Measurements from ENCODE around the gene ERLEC1. TPM values are rescaled to one million over a fixed set of nuclear protein-coding genes. Genes with fewer than 3 reads are reported as not detected.
A peak's percentile ranks its signal among the peaks of the same experiment; 100 is the strongest.

ERLEC1 gene
- total RNA-seq, 1 donor from 2014 or later = 34.9 TPM

- H3K27ac Mint-ChIP-seq = peak overlapping the region; percentile 33
- H3K4me1 Mint-ChIP-seq = peaks cover 16% of the 10 kb centered on the region
- TF ChIP-seq CTCF (IDR thresholded peaks at IDR 0.05; ENCODE audit: unreplicated experiment) = no peak
- no peaks in the 10 kb centered on the region for H3K9me3 Mint-ChIP-seq
- peaks cover 22% of the 10 kb centered on the region for H3K36me3 Mint-ChIP-seq
- no peaks in the 10 kb centered on the region for H3K27me3 Mint-ChIP-seq (ENCODE audit: low read depth)
- DNase-seq (ENCODE audit: low spot score in 2 of 2, unreplicated experiment in 2 of 2) = no peak
- no peak overlapping the region for H3K4me3 Mint-ChIP-seq
These were observed 78.4 kb downstream of the ERLEC1 start for GRCh38 chr2:53865264-53865663.

GRCh38 chr2:53865962-53866361 is 79.1 kb downstream of the ERLEC1 start:
- TF ChIP-seq CTCF (IDR thresholded peaks at IDR 0.05; ENCODE audit: unreplicated experiment) = no peak

DNA sequence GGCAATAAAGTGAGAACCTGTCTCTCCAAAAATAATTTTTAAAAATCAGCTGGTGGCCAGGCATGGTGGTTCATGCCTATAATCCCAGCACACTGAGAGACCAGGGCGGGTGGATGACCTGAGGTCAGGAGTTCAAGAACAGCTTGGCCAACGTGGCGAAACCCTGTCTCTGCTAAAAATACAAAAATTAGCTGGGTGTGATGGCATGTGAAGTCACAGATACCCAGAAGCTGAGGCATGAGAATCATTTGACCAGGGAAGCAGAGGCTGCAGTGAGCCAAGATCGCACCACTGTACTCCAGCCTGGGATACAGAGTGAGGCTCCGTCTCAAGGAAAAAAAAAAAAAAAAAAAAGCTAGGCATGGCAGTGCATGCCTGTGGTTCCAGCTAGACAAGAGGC is 80.3 kb downstream of the ERLEC1 start:
- Mint-ChIP-seq H3K27ac (no peak overlapping the region), H3K9me3 (no peaks in the 10 kb centered on the region), H3K4me1 (peaks cover 16% of the 10 kb centered on the region), H3K36me3 (peaks cover 15% of the 10 kb centered on the region), H3K4me3 (no peak overlapping the region), H3K27me3 (ENCODE audit: low read depth) (no peaks in the 10 kb centered on the region)
- DNase-seq (ENCODE audit: low spot score in 2 of 2, unreplicated experiment in 2 of 2) = no peak
- no peak for TF ChIP-seq CTCF (IDR thresholded peaks at IDR 0.05; ENCODE audit: unreplicated experiment)

More at GRCh38 chr2:53865962-53866361, 79.1 kb downstream of the ERLEC1 start:
- H3K27me3 Mint-ChIP-seq (ENCODE audit: low read depth) = no peaks in the 10 kb centered on the region
- peaks cover 16% of the 10 kb centered on the region for H3K4me1 Mint-ChIP-seq
- peak overlapping the region; percentile 64 for H3K27ac Mint-ChIP-seq
- H3K4me3 Mint-ChIP-seq = no peak overlapping the region
- no peaks in the 10 kb centered on the region for H3K9me3 Mint-ChIP-seq
- H3K36me3 Mint-ChIP-seq = peaks cover 15% of the 10 kb centered on the region
- no peak for DNase-seq (ENCODE audit: low spot score in 2 of 2, unreplicated experiment in 2 of 2)

GRCh38 chr2:53867773-53868172 is 80.9 kb downstream of the ERLEC1 start:
- Mint-ChIP-seq H3K27me3 (ENCODE audit: low read depth) (no peaks in the 10 kb centered on the region), H3K27ac (no peak overlapping the region), H3K4me3 (no peak overlapping the region), H3K36me3 (peaks cover 15% of the 10 kb centered on the region), H3K9me3 (no peaks in the 10 kb centered on the region), H3K4me1 (peaks cover 15% of the 10 kb centered on the region)
- no peak for TF ChIP-seq CTCF (IDR thresholded peaks at IDR 0.05; ENCODE audit: unreplicated experiment)
- DNase-seq (ENCODE audit: low spot score in 2 of 2, unreplicated experiment in 2 of 2) = no peak

Small RNAs within 50 kb of the gene (microRNA-seq; reads per million reads assigned to microRNA genes)
- not detected for gene MIR3682

Other genes starting within 250 kb of the ERLEC1 start
- gene CHAC2, start 19.2 kb upstream of the ERLEC1 start, total RNA-seq = 0.71 to 1.2 TPM (median 1.1 TPM) in 3 replicates
- 34.9 to 38.6 TPM (median 36.6 TPM) in 3 replicates for gene ASB3, start 91 bp upstream of the ERLEC1 start, total RNA-seq
- gene GPR75, start 72.9 kb downstream of the ERLEC1 start, total RNA-seq = 3.7 to 5.2 TPM (median 4.8 TPM) in 3 replicates
- gene PSME4, start 183.9 kb downstream of the ERLEC1 start, total RNA-seq = 62.2 to 68.3 TPM (median 65.4 TPM) in 3 replicates